Thyroid gland (tissue), 4 donors: ENCODE data around the gene DLG2.

Experiments used
- POLR2A ChIP-seq, 2 donors: fragments of 450-650 bp; IDR thresholded peaks; one replicate each; pipeline ENCODE4 v1.6.1; 2017; ENCODE audit warnings: antibody characterized with exemption in 2 of 2, mild to moderate bottlenecking in 2 of 2, moderate library complexity in 1 of 2
- TF ChIP-seq, protein P1 (sequence below), 6 experiments: fragments of 200-600 bp in 3 of 6; fragments of 450-650 bp in 3 of 6; sonication (generic) in 3 of 6; IDR thresholded peaks; one replicate each; pipeline ENCODE4 v1.5.1; 2016 to 2019; ENCODE audit warnings: antibody characterized with exemption in 6 of 6, mild to moderate bottlenecking in 2 of 6, inconsistent platforms in 1 of 6, moderate library complexity in 1 of 6

DNA sequence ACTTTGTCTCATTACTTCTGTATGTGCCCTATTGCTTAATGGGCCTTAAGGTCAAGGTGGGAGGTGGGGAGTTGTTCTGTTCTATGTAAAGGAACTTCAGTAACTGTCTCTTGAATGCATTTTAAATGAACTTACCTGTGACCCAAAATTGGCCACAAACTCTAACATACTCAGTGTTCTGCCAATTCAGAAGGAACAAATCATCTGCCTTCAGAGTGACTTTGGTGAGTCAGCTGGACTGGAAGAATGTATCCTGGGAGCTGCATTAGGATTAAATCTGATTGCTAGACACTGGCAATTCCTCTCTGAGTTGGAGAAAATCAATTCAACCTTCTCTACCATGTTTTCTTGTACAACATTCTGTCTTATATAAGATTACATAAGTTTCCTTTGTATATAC, 1104.8 kb downstream of the DLG2 start:
- TF ChIP-seq, protein P1, sequence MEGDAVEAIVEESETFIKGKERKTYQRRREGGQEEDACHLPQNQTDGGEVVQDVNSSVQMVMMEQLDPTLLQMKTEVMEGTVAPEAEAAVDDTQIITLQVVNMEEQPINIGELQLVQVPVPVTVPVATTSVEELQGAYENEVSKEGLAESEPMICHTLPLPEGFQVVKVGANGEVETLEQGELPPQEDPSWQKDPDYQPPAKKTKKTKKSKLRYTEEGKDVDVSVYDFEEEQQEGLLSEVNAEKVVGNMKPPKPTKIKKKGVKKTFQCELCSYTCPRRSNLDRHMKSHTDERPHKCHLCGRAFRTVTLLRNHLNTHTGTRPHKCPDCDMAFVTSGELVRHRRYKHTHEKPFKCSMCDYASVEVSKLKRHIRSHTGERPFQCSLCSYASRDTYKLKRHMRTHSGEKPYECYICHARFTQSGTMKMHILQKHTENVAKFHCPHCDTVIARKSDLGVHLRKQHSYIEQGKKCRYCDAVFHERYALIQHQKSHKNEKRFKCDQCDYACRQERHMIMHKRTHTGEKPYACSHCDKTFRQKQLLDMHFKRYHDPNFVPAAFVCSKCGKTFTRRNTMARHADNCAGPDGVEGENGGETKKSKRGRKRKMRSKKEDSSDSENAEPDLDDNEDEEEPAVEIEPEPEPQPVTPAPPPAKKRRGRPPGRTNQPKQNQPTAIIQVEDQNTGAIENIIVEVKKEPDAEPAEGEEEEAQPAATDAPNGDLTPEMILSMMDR (IDR thresholded peaks at IDR 0.05), result no peak
- no peak for TF ChIP-seq POLR2A (IDR thresholded peaks at IDR 0.05)
